ENCODE measurements around the gene ATXN7L1.

Gene ATXN7L1

DNA sequence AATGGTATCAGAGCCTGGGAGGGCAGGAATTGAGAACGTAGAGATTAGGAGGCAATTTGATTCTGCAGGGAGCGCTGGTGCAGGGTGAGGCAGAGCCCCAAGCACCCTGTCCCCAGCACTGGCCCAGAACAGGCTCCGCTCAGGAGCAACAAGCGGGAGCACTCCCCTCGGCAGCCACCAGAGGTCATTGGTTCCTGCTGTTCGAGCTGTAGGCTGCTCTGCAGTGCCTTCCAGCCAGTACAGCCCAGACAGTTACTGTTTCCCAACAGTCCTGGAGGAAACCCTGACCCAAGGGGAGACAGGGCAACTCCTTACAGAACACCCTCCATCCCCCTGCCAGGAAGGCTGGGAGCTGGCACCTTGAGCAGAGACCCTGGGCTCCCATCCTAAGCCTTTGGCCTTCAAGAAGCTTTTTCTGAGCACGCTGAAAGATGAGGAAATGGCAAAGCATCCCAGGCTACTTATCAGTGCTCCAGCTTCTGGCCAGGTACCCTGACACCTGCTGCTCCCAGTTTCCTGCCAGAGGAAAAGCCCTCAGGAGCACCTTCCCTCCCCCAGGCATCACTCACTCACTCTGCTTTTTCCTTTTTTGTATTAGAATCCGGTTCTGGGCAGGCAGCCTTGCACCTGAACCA lies 223.9 kb downstream of the ATXN7L1 start:
- ATAC-seq = peak; percentile 91
- no peak for TF ChIP-seq ESRRG (CRISPR knock-in tag; IDR thresholded peaks at IDR 0.05)
- no peak for TF ChIP-seq PPARA (CRISPR knock-in tag; IDR thresholded peaks at IDR 0.05; ENCODE audit: borderline replicate concordance)
- TF ChIP-seq OSR1 (CRISPR knock-in tag; IDR thresholded peaks at IDR 0.05) = no peak
- no peak for TF ChIP-seq ZFP3 (CRISPR knock-in tag; IDR thresholded peaks at IDR 0.05)
- no peak for TF ChIP-seq CSRNP3 (CRISPR knock-in tag; IDR thresholded peaks at IDR 0.05)
- TF ChIP-seq TOX (CRISPR knock-in tag; IDR thresholded peaks at IDR 0.05; ENCODE audit: borderline replicate concordance) = no peak
- TF ChIP-seq RARB (CRISPR knock-in tag; IDR thresholded peaks at IDR 0.05) = no peak
- TF ChIP-seq ZC3H10 (CRISPR knock-in tag; IDR thresholded peaks at IDR 0.05) = no peak
- TF ChIP-seq PATZ1 (CRISPR knock-in tag; IDR thresholded peaks at IDR 0.05; ENCODE audit: borderline replicate concordance) = no peak
- TF ChIP-seq ARNTL (CRISPR knock-in tag; IDR thresholded peaks at IDR 0.05; ENCODE audit: borderline replicate concordance, low read depth) = no peak
- TF ChIP-seq, protein P1, sequence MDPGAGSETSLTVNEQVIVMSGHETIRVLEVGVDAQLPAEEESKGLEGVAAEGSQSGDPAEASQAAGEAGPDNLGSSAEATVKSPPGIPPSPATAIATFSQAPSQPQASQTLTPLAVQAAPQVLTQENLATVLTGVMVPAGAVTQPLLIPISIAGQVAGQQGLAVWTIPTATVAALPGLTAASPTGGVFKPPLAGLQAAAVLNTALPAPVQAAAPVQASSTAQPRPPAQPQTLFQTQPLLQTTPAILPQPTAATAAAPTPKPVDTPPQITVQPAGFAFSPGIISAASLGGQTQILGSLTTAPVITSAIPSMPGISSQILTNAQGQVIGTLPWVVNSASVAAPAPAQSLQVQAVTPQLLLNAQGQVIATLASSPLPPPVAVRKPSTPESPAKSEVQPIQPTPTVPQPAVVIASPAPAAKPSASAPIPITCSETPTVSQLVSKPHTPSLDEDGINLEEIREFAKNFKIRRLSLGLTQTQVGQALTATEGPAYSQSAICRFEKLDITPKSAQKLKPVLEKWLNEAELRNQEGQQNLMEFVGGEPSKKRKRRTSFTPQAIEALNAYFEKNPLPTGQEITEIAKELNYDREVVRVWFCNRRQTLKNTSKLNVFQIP (CRISPR knock-in tag; IDR thresholded peaks at IDR 0.05; ENCODE audit: borderline replicate concordance, low read depth) = no peak
- TF ChIP-seq SNAI2 (CRISPR knock-in tag; IDR thresholded peaks at IDR 0.05) = no peak
- no peak for TF ChIP-seq ISL1 (CRISPR knock-in tag; IDR thresholded peaks at IDR 0.05)
- no peak for TF ChIP-seq TSHZ2 (CRISPR knock-in tag; IDR thresholded peaks at IDR 0.05)

- no peak for ATAC-seq
- TF ChIP-seq GLIS3 (CRISPR knock-in tag; IDR thresholded peaks at IDR 0.05) = no peak
- TF ChIP-seq ESRRG (CRISPR knock-in tag; IDR thresholded peaks at IDR 0.05) = no peak
- no peak for TF ChIP-seq CSDC2 (CRISPR knock-in tag; IDR thresholded peaks at IDR 0.05)
- no peak for TF ChIP-seq CREB5 (CRISPR knock-in tag; IDR thresholded peaks at IDR 0.05; ENCODE audit: low read depth)
- TF ChIP-seq SNAI2 (CRISPR knock-in tag; IDR thresholded peaks at IDR 0.05) = no peak
- TF ChIP-seq, protein P1 (CRISPR knock-in tag; IDR thresholded peaks at IDR 0.05; ENCODE audit: borderline replicate concordance, low read depth) = no peak
- no peak for TF ChIP-seq ZFP30 (CRISPR knock-in tag; IDR thresholded peaks at IDR 0.05)
- TF ChIP-seq OSR1 (CRISPR knock-in tag; IDR thresholded peaks at IDR 0.05) = no peak
Observed at GRCh38 chr7:105651798-105652197, 224.6 kb downstream of the ATXN7L1 start.
